Body of pancreas (tissue), 4 donors: Measurements from ENCODE around the gene HAGHL. TPM values are rescaled to one million over a fixed set of nuclear protein-coding genes. Genes with fewer than 3 reads are reported as not detected.
A peak's percentile ranks its signal among the peaks of the same experiment; 100 is the strongest.

Source experiments
- ATAC-seq: fragments of 150-250 bp; one replicate; pipeline ENCODE4 v1.9.1; 2016
- DNase-seq, 4 donors: peaks; one replicate each; pipeline ENCODE4 v3.0.0-alpha.2; 2019
- H3K27ac ChIP-seq, 4 donors: fragments of 200-600 bp; sonication (generic); 1 replicate in 3 of 4; 2 replicates in 1 of 4; pipeline versions ENCODE4 v1.5.1 to v1.6.1; 2016 to 2019; ENCODE audit warnings: mild to moderate bottlenecking in 1 of 4, mixed read lengths in 1 of 4, moderate library complexity in 1 of 4
- H3K27me3 ChIP-seq, 2 donors: fragments of 200-600 bp; sonication (generic); one replicate each; pipeline ENCODE4 v1.6.0; 2016; ENCODE audit warnings: mild to moderate bottlenecking in 1 of 2
- H3K36me3 ChIP-seq, 2 donors: fragments of 200-600 bp; sonication (generic); replicated peaks in 1 of 2; 2 replicates each; pipeline ENCODE4 v1.5.1; 2016; ENCODE audit warnings: low read depth in 2 of 2; ENCODE audit not compliant: insufficient read depth in 1 of 2
- H3K4me1 ChIP-seq: fragments of 200-600 bp; sonication (generic); one replicate; pipeline ENCODE4 v1.6.0; 2016
- H3K4me3 ChIP-seq, 2 donors: fragments of 200-600 bp; sonication (generic); 1 replicate in 1 of 2; 2 replicates in 1 of 2; pipeline ENCODE4 v1.5.1; 2016 to 2019
- H3K9me3 ChIP-seq, 3 donors: fragments of 200-600 bp; sonication (generic); 1 replicate in 2 of 3; 2 replicates in 1 of 3; pipeline ENCODE4 v1.5.1; 2016
- CTCF ChIP-seq, 7 experiments: fragments of 450-650 bp in 4 of 7; fragments of 200-600 bp in 3 of 7; sonication (generic) in 3 of 7; IDR thresholded peaks; one replicate each; pipeline ENCODE4 v1.5.1; 2016 to 2019; ENCODE audit warnings: antibody characterized with exemption in 7 of 7
- POLR2A ChIP-seq, 3 donors: fragments of 450-650 bp; IDR thresholded peaks; one replicate each; pipeline ENCODE4 v1.6.1; 2016; ENCODE audit warnings: antibody characterized with exemption in 3 of 3, mild to moderate bottlenecking in 2 of 3
- WGBS, 2 donors: methylation state at CpG; one replicate each; pipeline ENCODE4 v1.1.5; 2017; 5-methylcytosine and 5-hydroxymethylcytosine counted together
- intact Hi-C: fragments of 100-400 bp; cut with DNase I; formaldehyde crosslinking; loops from one replicate; pipeline ENCODE4 v1.15.1; 2023
- total RNA-seq, 2 donors: library from RNA; depleted of rRNA; stranded (reverse); fragments of >200 nt; gene quantifications; one replicate each; pipeline ENCODE4 v1.1.0, GENCODE V29; 2016

Gene HAGHL
- total RNA-seq, 2 donors from 2014 or later, result 2.6 TPM; not detected in 1

GRCh38 chr16:715477-716199, 11.3 kb upstream of the HAGHL start:
- Histone ChIP-seq H3K27ac (peak overlapping the region; percentile 16 to 73 (median 63)), H3K27me3 (peaks cover 0 to 8% of the 10 kb centered on the region in 2 donors), H3K4me1 (peaks cover 66% of the 10 kb centered on the region), H3K9me3 (no peaks in the 10 kb centered on the region), H3K36me3 (no peaks in the 10 kb centered on the region), H3K4me3 (peak overlapping the region; percentile 25 to 43)
- DNase-seq (no peak), ATAC-seq (peak; percentile 17)
- TF ChIP-seq CTCF (IDR thresholded peaks at IDR 0.05) (peak in 1 of 7 experiments; percentile 8), POLR2A (IDR thresholded peaks at IDR 0.05) (no peak)
- WGBS, 2 donors, result 2 to 7% methylated on average over 21 to 73 of the region's 74 CpGs
- intact Hi-C loops, result no loop called here

DNA sequence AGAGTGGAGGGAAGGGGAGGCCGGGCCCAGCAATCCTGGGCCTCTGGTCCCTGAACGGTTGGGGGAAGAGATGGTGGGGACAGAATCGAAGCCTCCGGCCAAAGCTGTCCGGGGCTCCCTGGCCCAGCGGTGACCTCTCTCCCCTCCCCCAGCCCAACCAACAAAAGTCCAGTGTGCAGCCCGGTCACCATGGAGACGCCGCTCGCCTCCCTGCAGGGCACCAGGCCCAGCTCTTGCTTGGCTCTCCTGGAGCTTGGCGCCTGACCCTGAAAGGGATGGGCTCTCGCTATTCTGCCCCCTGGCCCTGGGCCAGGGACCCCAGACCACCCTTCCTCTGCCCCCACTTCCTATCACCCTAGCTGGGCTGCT, 10.7 kb upstream of the HAGHL start:
- peak; percentile 17 for ATAC-seq
- intact Hi-C loops, result no loop called here
- WGBS, 2 donors, result 15 to 26% methylated on average over 3 to 12 of the region's 12 CpGs
- peak; percentile 74 to 83 (median 80) for DNase-seq
- H3K4me3 ChIP-seq, result no peak overlapping the region
- TF ChIP-seq CTCF (IDR thresholded peaks at IDR 0.05) (no peak), POLR2A (IDR thresholded peaks at IDR 0.05) (peak in 2 of 3 donors; percentile 12 to 16)
- H3K36me3 ChIP-seq, result no peaks in the 10 kb centered on the region
- peak overlapping the region; percentile 16 to 73 (median 63) for H3K27ac ChIP-seq
- H3K27me3 ChIP-seq, result peaks cover 0 to 2% of the 10 kb centered on the region in 2 donors
- peaks cover 66% of the 10 kb centered on the region for H3K4me1 ChIP-seq
- H3K9me3 ChIP-seq, result no peaks in the 10 kb centered on the region

DNA sequence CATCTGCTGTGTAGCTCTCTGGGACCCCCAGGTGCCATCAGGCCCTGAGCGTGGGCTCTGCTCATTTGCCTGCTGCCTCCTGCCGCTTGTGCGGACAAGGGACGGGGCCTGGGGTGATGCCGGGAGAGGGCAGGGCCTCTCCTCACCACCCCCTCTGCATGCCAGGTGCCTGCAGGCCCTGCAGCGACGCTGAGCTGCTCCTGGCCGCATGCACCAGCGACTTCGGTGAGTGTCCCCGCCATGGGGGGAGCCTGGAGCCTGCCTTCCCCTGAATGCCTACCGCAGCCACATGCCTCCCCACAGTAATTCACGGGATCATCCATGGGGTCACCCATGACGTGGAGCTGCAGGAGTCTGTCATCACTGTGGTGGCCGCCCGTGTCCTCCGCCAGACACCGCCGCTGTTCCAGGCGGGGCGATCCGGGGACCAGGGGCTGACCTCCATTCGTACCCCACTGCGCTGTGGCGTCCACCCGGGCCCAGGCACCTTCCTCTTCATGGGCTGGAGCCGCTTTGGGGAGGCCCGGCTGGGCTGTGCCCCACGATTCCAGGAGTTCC, 10.1 kb upstream of the HAGHL start:
- H3K4me1 ChIP-seq, result peaks cover 67% of the 10 kb centered on the region
- no peaks in the 10 kb centered on the region for H3K36me3 ChIP-seq
- intact Hi-C loops, result no loop called here
- no peak for ATAC-seq
- peak overlapping the region in 3 of 4 donors; percentile 58 to 73 (median 68) for H3K27ac ChIP-seq
- no peak for TF ChIP-seq POLR2A (IDR thresholded peaks at IDR 0.05)
- no peak for TF ChIP-seq CTCF (IDR thresholded peaks at IDR 0.05)
- no peaks in the 10 kb centered on the region for H3K27me3 ChIP-seq
- no peaks in the 10 kb centered on the region for H3K9me3 ChIP-seq
- WGBS, 2 donors, result 85% methylated on average over 29 of the region's 29 CpGs; no CpG with 5 or more reads in 1 of the 2 donors
- no peak overlapping the region for H3K4me3 ChIP-seq
- DNase-seq, result no peak

DNA sequence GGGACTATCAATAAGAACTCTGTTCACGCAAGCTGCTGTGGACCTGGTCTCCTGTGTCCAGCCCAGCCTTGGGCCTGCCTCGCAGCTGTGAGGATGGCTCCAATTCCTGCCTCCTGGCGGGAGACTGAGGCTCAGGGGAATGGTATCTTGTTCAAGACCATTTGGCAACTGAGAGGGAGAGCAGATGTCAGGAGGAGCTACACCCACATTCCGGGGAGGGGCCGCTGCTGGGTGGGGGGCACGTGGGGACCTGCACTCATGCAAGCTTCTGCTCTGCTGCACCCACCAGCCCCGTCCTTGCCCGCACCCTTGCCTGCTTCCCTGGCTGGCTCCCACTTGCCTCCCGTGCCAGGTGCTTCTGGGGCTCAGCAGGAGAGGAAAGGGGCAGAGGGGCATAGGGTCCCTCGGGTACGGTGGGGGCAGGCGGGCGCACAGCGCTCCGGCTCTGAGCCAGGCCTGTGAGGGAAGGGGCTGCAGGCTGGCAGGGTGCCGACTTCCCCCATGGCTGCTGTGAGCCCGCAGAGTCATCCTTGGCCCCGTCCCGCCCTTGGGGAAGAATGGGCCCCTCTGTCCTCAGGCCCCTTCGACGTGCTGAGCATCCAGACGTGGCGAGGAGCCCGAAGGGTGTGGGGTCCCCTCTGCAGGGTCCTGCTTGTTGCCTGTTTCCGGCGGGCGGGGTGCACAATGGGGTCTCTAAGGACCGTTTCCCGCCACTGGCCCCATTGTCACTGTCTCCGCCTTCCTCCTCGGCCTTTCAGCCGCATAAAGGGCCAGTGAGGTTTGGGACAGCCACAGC, 9.3 kb upstream of the HAGHL start:
- 82 to 88% methylated on average over 18 to 32 of the region's 32 CpGs for WGBS, 2 donors
- no peak for TF ChIP-seq POLR2A (IDR thresholded peaks at IDR 0.05)
- no peak for TF ChIP-seq CTCF (IDR thresholded peaks at IDR 0.05)
- Histone ChIP-seq H3K27ac (peak overlapping the region in 2 of 4 donors; percentile 68 to 73), H3K27me3 (no peaks in the 10 kb centered on the region), H3K4me3 (no peak overlapping the region), H3K4me1 (peaks cover 72% of the 10 kb centered on the region), H3K9me3 (no peaks in the 10 kb centered on the region), H3K36me3 (no peaks in the 10 kb centered on the region)
- intact Hi-C loops, result no loop called here
- ATAC-seq, result no peak
- no peak for DNase-seq
